NCI-H82 (cell line): Measurements from ENCODE around the gene WNT9B.

Source experiments
- DNase-seq: peaks from one replicate; lab custom pipeline; 2025; lab: John Stamatoyannopoulos, UW

WNT9B gene

DNA sequence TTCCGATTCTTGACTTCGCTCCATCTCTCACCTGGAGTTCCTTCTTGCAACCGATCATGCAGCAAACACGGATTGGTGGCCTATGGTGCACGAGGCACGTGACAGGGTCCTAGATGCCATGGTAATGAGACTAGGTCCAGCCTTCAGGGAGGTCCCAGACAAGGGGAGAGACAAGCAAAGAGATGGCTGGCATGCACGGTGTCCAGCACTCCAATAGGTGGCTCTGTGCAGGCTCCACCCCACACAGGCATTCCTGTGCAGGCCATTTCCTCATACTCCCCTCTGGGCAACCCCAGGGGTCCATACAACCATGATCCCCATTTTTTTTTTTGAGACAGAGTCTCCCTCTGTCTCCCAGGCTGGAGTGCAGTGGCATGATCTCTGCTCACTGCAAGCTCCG lies 31.3 kb downstream of the WNT9B start:
- no peak for DNase-seq

DNA sequence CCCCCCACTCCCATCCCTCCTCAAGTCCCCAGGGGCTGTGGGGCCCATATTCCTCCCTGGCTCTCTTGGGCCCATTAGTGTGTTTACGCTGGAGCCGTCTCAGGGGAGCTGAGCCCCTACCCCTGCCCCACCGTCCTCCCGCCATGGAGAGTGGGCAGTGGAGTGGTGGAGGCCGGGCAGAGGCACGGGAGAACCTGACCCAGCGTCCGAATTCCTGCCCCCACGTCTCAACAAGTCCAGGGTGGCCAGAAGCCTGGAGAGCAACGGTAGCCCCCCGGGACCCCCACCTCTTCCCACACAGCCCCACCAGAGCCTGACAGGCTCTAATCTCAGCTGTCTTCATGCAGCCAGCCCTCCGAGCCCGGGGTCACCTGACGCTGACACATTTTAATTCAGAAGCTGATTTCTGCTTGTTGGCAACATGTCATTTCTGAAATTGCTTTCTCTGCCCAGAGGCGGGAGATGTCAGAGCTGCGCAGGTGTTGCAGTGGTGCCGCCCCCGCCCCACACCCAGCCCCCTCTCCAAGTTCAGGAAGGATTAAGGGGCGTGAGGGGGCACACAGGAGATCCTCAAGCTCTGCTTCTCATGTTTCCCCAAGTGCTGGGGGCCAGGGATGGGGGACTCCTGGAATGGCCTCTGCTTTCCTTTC lies 32.6 kb downstream of the WNT9B start:
- peak; percentile 39 for DNase-seq

DNA sequence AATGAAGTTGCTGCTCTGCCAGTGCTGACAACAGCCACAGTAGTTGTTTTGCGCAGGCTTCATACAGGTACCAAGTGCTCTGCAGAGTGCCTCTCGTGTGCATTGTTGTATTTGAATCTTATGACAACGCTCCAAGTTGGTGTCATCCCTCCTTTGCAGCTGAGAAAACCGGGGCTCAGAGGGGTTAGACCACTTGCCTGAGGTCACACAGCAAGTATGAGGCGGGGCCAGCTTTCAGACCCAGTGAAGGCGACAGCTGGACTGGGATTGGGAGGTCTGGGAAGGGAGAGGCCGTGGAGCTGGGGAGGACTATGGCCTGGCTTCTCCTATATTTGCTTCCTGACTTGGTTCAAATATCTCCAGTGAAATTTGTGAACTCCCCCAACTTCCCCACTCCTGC lies 33.2 kb downstream of the WNT9B start:
- DNase-seq, result no peak

DNA sequence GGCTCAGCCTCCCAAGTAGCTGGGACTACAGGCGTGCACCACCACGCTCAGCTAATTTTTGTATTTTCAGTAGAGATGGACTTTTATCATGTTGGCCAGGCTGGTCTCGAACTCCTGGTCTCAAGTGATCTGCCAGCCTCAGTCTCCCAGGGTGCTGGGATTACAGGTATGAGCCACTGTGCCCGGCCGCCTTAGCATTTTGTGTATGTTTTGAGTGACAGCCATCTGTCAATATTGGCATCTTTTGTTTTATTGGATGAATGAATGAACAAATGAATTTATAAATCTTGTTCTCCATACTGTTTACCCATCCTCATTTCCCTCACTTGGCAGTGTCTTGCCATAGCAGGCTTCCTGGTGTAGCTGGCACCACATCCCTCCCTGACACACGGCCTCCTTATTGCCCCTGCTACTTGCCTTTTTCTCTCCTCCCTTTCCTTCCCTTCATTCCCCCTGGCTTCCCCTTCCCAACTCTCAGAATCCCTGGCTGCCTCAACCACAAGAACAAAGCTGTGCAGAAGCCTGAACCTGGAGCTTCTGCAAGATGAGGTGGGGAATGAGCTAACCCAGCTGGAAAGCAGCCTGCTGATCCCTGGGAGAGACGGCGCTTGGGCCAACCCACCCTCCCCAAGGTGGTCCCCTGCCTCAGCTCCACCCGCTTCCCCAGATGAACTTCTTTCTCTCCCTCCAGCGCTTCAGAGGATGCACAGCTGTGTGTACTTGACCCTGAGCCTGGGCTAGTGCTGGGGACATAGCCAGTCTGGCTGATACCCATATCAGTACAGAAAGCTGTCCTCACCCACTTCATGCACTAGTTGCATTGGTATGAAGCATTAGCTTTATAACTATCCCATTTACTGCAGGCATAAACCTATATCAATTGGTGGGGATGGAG lies 34.3 kb downstream of the WNT9B start:
- DNase-seq, result no peak

DNA sequence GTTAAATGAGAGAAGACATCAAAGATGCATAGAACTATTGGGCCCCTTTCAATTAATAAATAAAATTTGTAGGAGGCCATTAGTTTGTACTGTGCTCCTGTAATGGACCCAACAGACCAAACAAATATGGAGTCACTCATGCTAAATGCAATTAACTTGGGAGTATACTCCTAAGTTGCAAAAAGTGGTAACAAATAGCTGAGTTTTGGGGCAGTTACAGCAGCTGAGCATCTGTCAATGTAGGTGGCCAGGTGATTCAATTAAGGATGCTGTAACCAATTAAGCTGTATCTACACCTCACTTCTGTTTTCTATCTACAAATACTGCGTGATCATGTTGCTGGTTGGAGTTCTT lies 34.9 kb downstream of the WNT9B start:
- DNase-seq, result no peak

DNA sequence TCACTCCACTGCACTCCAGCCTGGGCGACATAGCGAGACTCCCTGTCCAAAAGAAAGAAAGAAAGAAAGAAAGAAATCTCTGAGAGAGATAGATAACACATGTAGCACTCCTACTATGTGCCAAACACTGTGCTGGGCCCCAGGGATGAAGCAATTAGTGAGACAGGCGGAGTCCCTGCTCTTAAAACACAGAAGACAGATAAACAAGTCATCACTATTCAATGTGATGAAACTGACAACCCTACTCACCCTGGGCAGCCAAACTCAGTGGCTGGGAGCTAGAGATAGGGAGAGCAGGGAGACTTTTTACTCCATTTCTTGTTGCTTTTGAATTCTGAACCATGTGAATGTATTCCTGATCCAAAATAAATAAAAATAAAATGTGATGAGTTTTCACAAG lies 36.3 kb downstream of the WNT9B start:
- no peak for DNase-seq

DNA sequence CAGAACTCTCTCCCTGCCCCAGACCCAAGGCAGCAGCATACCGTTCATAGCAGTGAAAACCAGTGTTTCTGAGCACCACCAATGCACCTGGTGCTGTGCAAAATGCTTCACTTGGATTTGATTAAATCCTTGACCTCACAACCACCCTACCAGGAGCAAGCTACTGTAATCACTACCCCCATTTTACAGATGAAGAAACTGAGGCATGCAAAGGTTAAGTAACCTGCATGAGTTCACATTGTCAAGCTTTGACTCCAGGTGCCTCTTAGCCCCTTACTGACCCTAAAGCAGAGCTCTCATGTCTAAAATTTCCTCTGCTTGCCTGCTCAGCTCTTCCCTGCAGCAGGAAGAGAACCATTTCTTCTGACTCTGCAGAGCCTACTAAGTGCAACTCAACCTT lies 37.3 kb downstream of the WNT9B start:
- no peak for DNase-seq

DNA sequence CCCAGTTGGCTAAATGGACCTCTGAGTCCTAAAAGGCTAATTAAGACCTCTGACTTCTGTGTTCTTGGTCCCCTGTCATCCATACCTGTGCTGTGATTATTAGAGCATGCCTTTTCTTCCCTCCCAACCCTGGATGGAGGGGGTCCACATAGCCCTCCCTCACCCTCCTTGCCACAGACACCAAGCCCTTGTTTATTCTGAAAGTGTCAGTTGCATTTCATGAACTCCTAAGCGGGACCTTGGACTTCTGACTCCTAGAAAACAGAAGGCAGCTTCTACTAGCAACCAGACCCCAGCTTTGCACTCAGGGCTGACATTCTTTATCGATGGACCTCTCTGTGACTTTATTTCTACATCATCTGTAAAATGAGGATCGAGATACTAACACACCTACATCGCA lies 38.1 kb downstream of the WNT9B start:
- DNase-seq, result no peak

DNA sequence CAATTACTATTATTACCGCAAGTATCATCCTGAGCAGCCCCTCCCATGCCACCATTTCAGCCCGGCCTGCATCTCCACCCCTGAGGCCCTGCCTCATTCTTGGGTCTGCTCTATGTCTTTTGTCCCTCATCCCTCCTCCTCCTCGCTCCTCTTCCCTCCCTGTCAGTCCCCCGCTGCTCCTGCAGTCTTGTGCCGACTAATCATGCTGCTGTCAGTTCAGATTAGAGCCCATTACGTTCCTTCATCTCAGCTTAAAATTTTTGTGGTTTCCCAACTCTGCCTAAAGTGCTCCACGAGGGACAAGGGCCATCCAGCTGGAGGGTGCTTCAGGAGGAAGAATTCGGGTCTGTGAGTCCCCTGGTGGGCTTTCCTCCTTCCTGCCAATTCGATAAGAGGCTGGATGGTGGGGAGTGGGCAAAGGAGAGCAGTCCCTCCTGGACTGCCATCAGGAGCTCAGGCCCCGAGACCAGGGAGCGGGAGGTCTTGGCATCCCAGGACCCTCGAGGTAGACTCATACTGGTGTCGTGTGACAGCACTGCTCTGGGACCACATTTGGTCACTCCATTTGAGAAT lies 38.7 kb downstream of the WNT9B start:
- peak; percentile 24 for DNase-seq

DNA sequence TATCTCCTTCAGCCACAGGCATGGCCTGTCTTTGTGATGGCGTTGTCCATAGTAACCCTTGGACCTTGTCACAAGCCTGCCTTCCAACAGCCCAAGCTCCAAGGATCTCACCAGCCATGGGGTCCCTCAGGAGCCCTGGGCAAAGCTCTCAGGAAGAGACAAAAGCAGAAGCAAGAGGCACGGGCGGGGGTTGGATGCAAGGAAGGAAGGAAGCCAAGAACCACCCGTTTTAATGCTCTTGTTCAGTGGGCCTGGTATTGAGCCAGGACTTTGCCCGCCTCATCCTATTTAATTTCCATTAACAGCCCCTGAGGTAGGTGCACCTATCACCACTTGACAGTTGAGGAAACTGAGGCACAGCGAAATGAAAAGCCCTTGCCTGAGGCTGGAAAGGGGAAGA lies 39.3 kb downstream of the WNT9B start:
- no peak for DNase-seq

DNA sequence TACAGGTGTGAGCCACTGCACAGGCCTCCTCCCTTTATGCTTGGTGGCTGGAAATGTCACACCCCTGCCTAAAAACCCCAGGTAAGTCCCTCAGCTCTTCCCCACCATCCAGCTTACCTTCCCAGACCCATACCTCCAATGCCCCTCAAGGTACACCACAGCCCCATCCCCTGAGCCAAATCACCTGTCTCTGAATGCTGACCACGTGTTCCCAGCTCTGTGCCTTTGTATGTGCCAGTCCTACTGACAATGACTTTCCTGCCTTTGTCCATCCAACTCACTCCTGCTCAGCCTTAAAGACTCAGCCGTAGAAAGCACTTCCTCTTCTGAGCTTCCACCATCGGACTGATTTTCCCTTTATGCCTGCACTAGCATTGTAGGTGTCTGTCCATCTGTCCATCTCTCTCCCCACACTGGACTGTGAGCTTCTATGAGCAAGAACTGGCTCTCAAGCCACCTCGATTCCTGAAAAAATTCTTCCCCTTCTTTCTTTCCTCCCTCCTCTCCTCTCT lies 40.9 kb downstream of the WNT9B start:
- DNase-seq, result no peak

DNA sequence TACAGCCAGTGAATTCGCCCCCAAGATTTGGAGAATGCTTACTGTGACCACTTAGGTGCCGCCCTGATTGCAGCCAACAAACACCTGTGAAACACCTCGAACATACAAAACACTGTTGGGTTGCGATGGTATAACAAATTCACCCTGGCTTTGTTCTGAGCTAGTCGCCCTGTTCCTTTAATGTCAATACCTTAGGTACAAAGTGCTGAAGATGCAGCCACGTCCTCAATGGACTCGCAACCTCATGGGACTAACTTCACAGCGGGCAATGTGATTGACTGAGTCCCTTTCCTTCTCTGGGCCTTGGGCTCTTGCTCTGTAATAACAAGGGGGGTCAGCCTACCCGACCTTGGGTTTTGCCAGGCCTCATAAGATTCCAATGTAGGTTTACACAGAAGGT lies 42.6 kb downstream of the WNT9B start:
- no peak for DNase-seq

DNA sequence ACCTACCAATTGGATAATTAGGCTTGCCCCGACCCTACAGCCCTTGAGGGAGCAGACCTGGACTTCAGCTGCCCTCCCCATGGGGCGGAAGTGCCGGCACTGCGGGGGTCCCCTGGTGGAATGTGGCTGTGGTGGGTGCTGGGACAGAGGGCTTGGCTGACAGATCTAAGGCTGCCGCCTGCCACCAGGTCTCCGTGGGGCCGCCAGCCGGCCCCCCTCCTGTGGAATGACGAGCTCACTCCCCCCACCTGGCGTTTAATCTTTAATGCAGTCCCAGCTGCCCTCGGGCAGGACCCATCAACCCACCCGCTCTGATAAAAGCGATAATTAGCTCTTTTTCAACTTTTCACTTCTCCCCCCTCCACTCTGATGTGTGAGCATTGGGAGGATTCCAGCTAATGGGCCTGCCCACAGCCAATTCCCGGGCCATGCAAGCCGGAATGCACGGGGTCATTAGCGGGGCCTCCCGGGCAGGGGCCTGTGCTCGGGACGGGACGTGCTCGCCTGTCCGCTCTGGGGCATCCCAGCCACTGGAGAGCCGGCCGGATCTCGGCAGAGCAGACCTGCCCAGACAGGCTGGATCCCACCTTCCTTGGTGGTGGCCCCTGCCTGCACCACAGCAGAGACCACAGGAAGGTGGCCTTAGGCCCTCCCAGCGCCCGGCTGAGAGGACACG lies 43.2 kb downstream of the WNT9B start:
- DNase-seq, result no peak

DNA sequence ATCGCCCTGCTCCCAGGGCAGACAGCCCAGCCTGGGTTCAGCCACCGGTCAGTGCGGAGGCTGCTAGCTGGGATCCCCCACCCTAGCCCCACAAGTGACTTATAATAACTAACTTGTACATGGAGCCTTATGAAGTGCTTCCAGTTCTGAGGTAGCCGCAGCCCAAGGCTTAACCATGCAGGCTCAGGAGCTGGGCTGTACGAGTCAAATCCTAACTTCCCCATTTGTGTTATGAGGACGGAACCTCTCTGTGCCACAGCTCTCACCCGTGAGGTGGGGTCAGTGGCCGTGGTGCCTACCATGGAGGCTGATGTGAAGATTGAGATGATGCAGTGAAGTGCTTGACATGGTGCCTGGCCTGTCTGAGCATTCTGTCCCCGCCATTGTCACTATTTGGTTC lies 43.8 kb downstream of the WNT9B start:
- no peak for DNase-seq

DNA sequence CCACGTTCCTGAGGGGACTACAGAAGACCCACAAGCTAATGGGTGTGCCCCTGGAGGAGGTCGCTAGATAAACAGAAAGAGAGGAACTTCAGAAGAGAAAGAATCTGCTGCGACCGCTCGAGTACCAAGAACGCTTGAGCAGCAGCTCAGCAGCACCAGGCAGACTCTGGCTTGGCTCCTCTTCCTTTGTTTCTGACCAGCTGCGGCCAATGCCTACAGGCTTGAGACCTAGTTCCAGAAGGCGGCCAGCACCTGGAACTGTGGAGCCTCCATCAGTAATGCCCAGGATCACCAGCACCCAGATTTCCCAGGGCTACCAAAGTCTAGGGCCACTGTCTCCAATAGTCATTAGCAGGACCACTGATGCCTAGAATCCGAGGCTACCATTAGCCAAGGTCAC lies 45.6 kb downstream of the WNT9B start:
- no peak for DNase-seq

DNA sequence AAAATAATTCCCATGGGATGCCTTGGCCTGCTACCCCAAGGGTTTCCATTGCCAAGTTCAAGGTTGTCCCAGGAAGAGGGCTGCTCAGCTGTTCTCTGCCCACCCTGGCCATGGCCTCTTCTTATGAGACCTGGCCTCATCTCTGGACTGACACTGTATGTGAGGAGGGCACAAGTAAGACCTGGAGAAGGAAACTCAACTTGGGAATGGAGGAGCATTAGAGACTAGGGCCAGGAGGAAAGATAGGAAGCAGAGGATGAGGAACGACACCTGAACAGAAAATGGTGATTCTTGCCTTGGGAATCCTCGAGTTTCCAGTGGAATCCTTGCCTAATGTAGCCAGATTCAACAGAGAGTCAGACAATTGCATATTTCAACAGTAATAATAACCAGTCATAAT lies 47.0 kb downstream of the WNT9B start:
- DNase-seq, result no peak

DNA sequence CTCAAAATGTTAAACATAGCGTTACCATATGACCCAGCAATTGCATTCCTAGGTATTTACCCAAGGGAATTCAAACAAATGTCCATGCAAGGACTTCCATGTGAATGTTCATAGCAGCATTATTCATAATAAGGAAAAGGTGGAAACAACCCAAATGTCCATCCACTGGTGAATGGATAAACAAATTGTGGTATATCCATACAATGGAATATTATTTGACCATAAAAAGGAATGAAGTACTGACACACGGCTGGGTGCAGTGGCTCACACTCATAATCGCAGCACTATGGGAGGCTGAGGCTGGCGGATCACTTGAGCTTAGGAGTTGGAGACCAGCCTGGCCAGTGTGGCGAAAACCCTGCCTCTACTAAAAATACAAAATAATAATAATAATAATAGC lies 47.5 kb downstream of the WNT9B start:
- DNase-seq, result no peak

DNA sequence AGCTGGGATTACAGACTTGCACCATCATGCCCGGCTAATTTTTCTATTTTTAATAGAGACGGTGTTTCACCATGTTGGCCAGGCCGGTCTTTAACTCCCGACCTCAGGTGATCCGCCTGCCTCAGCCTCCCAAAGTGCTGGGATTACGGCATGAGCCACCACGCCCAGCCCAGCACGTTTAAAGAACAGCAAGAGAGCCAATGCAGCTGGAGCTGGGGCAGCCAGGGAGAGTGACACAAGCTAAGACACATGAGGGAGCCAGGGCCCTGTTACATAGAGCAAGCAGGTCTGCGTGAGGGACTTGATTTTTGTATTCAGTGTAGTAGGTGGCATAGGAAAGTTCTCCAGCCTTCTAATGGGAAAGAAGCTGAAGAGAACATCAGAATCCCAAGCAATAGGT lies 49.9 kb downstream of the WNT9B start:
- no peak for DNase-seq

DNA sequence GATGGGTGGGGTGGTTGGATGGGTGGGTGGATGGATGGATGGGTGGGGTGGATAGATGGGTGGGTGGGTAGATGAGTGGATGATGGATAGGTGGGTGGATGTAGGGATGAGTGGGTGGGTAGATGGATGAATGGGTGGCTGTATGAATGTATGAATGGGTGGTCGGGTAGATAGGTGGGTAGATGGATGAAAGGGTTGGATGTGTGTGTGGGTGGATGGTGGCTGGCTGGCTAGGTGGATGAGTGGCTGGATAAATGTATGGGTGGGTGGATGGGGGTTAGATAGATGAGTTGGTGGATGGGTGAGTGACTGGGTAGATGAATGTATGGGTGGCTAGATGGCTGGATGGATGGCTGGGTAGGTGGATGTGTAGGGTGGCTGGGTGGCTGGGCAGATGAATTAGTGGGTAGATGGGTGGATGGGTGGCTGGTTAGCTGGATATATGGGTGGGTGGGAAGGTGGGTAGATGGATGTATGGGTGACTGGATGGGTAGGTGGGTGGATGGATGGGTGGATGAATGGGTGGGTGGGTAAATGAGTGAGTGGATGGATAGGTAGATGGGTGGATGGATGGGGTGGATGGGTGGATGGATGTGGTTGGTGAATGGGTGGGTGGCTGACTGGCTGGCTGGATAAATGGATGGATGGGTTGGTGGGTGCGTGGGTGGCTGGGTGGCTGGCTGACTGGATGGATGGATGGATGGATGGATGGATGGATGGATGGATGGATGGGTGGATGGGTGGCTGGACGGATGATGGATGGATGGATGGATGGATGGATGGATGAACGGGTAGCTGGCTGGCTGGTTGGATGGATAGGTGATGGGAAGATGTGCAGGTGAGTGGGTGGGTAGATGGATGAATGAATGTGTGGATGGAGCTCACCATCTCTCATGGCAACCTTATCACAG lies 52.6 kb downstream of the WNT9B start:
- DNase-seq, result no peak

DNA sequence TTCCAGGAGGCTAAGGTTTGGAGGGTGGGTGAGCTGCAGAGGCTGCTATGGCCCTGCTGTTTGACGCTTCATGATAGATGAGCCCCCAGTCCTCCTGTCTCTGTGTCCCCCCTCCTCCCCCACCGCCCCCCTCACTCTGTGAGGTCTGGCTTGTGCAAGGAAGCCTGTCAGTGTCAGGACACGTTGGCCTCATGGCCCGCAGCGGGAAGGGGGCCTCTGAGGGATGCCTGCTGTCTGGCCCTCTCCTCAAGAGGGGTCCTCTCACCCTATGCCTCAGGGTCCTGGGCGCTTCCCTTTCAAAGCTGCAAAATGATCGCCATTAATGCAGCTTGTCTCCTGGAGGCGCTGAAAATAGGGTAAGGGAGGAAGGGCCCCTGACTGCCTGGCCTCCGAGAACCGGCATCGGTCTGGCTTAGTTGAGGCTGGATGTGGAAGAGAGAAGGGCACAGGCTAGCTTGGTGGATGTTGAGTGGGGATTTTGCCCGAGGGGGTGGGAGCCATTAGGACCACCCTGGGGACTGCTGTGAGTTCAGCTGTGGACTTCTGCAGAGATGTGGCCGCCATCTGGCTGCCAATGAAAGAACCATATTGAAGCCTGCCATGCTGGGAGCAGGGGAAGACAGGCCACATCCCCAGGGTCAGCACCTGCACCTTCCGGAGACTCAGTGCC lies 56.8 kb downstream of the WNT9B start:
- DNase-seq, result no peak
